Midbrain (tissue), 1 donor: Measurements from ENCODE around the gene UGGT2.
"Not testable (repeated sequence)": the region's sequence is repeated elsewhere in the genome, so short reads cannot be mapped to it uniquely, and the experiment has no call there.

Source experiments
- DNase-seq: peaks from one replicate; lab custom pipeline; 2025; lab: John Stamatoyannopoulos, UW

Gene UGGT2

GRCh38 chr13:95972651-95973050, 80.5 kb downstream of the UGGT2 start:
- not testable (repeated sequence) for DNase-seq

- no peak for DNase-seq
Measured at GRCh38 chr13:95970878-95971277, 82.3 kb downstream of the UGGT2 start.

- no peak for DNase-seq
Measured at GRCh38 chr13:95968906-95969305, 84.3 kb downstream of the UGGT2 start.

GRCh38 chr13:95957331-95957730, 95.9 kb downstream of the UGGT2 start:
- no peak for DNase-seq

- no peak for DNase-seq
Measured at GRCh38 chr13:95956589-95957148, 96.5 kb downstream of the UGGT2 start.

- DNase-seq = no peak
Measured at GRCh38 chr13:95955719-95956118, 97.5 kb downstream of the UGGT2 start.

DNA sequence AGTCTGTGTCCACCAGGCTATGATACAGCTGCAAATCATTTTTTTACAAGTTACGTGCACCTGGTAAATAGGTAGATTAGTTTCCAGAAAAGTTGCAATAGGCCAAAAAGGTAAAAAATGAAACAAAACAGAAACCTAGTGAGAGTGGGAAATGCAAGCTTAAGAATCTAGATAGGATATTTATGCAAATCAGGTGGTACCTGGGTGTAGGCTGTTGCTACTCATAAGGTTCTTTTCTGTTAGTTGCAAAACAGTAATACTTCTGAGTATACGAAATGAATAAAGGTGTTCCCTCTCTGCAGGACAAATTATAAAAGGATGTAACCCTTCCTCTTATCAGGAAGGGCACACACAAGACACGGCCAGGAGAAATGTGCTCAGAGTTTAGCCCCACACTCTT, 97.9 kb downstream of the UGGT2 start:
- DNase-seq = no peak

- DNase-seq = no peak
Measured at GRCh38 chr13:95954266-95954665, 98.9 kb downstream of the UGGT2 start.

GRCh38 chr13:95950103-95950502, 103.1 kb downstream of the UGGT2 start:
- DNase-seq = no peak

DNA sequence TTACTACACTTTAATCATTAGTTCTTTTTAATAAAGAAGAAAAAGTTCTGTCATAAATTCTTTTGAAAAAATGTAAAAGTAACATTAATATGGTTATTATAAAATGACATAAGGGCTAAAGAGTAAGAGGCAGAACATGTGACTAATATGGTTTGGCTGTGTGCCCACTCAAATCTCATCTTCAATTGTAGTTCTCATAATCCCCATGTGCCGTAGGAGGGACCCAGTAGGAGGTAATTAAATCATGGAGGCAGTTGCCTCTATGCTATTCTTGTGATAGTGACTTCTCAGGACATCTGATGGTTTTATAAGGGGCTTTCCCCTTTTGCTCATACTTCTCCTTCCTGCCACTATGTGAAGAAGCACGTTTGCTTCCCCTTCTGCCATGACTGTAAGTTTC, 104.5 kb downstream of the UGGT2 start:
- DNase-seq = no peak

DNA sequence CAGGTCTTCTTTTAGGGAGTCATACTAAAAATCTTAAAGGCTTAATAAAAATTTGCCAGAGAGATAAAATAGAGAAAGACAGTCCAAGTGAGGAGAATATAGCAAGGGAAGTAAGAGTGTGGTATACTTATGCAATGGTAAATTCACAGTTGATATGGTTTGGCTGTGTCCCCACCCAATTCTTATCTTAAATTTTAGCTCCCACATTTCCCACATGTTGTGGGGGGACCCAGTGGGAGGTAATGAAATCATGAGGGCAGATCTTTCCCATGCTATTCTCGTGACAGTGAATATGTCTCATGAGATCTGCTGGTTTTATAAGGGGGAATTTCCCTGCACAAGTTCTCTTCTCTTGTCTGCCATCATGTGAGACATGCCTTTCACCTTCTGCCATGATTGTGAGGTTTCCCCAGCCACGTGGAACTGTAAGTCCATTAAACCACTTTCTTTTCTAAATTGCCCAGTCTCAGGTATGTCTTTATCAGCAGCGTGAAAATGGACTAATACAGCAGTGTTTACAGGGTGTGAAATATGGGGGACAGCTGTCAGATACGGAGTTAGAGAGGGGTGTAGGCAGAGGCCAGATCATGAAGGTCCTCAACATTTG, 115.4 kb downstream of the UGGT2 start:
- no peak for DNase-seq

GRCh38 chr13:95931300-95932025, 121.7 kb downstream of the UGGT2 start:
- DNase-seq = no peak

DNA sequence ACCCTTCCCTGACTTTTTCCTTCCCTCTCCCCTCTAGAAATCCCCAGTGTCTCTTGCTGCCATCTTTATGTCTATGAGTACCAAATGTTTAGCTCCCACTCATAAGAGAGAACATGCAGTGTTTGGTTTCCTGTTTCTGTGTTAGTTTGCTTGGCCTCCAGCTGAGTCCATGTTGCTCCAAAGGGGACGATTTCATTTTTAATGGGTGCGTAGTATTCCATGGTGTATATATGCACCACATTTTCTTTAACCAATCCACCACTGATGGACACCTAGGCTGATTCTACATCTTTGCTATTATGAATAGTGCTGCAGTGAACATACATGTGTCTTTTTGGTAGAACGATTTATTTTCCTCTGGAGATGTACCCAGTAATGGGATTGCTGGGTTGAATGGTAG, 123.8 kb downstream of the UGGT2 start:
- no peak for DNase-seq

- DNase-seq = not testable (repeated sequence)
Measured at GRCh38 chr13:95928367-95928906, 124.8 kb downstream of the UGGT2 start.

- no peak for DNase-seq
Measured at GRCh38 chr13:95926231-95926630, 127.0 kb downstream of the UGGT2 start.

DNA sequence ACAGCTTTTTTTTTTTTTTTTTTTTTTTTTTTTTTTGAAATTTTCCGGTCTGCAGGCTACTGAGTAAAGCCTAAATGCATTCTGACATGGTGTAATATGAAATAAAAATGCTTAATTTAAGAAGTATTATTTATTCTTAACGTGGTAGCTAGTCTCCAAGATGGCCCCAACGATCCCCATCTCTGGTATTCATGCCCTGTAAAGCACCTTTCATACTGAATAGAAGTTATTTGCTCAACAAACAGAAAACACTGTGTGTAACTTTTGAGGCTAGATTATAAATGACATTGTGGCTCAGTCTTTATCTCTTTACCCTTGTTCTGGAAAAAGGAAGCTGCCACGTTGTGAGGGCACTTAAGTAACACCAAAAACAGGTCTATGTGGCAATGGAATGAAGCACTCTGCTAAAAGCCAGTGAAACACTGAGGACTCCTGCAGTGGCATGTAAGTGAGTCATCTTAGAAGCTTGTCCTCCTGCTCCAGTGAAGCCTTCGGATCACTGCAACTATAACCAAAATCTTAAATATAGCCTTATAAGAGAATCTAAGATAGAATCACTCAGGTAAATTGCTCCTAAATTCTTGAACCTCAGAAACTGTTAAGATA, 128.7 kb downstream of the UGGT2 start:
- no peak for DNase-seq

GRCh38 chr13:95921485-95921884, 131.7 kb downstream of the UGGT2 start:
- no peak for DNase-seq

DNA sequence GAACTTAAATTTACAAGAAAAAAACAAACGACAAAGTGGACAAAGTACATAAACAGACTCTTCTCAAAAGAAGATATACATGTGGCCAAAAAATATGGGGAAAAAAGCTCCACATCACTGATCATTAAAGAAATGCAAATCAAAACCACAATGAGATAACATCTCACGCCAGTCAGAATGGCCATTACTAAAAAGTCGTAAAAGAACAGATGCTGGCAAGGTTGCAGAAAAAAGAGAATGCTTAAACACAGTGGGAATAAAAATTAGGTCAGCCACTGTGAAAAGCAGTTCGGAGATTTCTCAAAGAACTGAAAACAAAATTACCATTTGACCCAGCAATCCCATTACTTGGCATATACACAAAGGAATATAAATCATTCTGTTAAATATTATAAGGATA, 132.7 kb downstream of the UGGT2 start:
- no peak for DNase-seq

DNA sequence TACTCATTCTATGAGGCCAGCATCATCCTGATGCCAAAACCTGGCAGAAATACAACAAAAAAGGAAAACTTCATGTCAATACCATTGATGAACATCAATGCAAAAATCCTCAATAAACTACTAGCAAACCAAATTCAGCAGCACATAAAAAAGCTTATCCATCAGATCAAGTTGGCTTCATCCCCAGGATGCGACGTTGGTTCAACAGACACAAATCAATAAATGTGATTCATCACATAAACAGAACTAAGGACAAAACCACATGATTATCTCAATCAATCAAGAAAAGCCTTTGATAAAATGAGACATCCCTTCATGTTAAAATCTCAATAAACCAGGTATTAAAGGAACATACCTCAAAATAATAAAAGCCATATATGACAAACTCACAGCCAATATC, 134.3 kb downstream of the UGGT2 start:
- DNase-seq = no peak

DNA sequence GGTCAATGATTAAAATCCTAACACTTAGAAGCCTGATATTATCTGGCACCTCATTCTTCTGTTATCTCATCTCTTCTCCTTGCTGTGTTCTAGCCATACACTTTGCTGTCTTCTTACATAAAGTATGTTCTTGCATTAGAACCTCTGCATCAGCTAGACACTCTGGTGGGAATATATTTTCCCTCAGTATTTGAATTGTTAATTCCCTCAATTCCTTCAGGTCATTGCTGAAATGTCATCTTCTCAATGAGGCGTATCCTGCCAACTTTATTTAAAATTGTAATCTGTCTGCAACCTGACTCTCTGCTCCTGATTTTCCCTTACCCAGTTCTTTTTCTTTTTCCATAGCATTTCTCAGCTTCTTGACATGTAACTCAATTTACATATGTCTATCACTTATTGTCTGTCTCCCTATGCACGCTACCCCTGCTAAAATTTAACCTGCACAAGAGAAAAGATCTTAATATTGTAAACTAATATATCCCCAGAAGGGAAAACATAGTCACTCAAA, 138.2 kb downstream of the UGGT2 start:
- DNase-seq = no peak

DNA sequence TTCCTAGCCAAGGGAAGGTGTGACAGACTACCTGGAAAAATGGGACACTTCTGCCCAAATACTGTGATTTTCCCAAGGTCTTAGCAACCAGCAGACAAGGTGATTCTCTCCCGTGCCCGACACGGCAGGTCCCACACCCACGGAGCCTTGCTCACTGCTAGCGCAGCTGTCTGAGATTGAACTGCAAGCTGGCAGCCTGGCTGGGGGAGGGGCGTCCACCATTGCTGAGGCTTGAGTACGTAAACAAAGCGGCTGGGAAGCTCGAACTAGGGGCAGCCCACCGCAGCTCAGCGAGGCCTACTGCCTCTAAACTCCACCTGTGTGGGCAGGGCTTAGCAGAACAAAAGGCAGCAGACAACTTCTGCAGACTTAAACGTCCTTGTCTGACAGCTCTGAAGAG, 146.2 kb downstream of the UGGT2 start:
- DNase-seq = no peak

- DNase-seq = no peak
Measured at GRCh38 chr13:95903569-95903968, 149.6 kb downstream of the UGGT2 start.

- DNase-seq = no peak
Measured at GRCh38 chr13:95902741-95903140, 150.5 kb downstream of the UGGT2 start.
